Measurements from ENCODE around the gene KCNH2. TPM values are rescaled to one million over a fixed set of nuclear protein-coding genes. Genes with fewer than 3 reads are reported as not detected.

KCNH2 gene
- total RNA-seq, 1 donor from 2014 or later: under 0.01 TPM

DNA sequence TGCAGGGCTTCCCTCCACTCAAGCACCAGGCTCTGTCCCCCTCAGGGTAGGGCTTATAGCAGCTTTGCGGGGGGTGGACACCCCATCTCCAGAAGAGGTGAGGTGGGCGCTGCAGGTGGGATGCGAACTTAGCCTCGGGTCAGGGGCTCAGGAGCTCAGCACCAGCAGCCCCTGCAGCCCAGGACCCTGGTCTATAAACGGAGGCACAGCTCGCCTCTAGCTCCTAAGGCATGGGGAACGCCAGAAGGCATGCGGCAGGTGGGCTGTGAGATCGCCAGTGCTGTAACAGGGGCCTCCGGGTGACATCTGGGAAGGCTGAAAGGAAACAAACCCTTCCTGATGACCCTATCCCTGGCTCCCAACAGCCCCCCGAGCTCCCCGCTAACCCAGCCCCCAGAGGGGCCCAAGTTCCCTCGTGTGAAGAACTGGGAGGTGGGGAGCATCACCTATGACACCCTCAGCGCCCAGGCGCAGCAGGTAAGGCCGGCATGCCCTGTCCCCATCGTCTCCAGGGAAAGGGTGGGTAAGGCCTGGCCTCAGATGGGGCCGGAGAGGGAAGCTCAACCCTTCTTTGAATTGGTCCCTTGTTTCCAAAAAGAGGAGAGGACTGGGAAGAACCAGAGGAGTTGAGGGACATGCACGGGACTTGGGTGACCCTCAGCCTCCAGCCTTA, 16.9 kb upstream of the KCNH2 start:
- H3K27me3 ChIP-seq (ENCODE audit: control insufficient read depth, insufficient read depth, low read length): no peaks in the 10 kb centered on the region
- no peak overlapping the region for H3K4me3 ChIP-seq (ENCODE audit: low read depth, low read length)
- DNase-seq (ENCODE audit: low read depth) (no peak), FAIRE-seq (no peak)
- no peaks in the 10 kb centered on the region for H3K36me3 ChIP-seq (ENCODE audit: control insufficient read depth, insufficient read depth, low read length)
- TF ChIP-seq, protein P1, sequence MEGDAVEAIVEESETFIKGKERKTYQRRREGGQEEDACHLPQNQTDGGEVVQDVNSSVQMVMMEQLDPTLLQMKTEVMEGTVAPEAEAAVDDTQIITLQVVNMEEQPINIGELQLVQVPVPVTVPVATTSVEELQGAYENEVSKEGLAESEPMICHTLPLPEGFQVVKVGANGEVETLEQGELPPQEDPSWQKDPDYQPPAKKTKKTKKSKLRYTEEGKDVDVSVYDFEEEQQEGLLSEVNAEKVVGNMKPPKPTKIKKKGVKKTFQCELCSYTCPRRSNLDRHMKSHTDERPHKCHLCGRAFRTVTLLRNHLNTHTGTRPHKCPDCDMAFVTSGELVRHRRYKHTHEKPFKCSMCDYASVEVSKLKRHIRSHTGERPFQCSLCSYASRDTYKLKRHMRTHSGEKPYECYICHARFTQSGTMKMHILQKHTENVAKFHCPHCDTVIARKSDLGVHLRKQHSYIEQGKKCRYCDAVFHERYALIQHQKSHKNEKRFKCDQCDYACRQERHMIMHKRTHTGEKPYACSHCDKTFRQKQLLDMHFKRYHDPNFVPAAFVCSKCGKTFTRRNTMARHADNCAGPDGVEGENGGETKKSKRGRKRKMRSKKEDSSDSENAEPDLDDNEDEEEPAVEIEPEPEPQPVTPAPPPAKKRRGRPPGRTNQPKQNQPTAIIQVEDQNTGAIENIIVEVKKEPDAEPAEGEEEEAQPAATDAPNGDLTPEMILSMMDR (IDR thresholded peaks at IDR 0.05; ENCODE audit: insufficient read depth, low read length, severe bottlenecking): no peak

DNA sequence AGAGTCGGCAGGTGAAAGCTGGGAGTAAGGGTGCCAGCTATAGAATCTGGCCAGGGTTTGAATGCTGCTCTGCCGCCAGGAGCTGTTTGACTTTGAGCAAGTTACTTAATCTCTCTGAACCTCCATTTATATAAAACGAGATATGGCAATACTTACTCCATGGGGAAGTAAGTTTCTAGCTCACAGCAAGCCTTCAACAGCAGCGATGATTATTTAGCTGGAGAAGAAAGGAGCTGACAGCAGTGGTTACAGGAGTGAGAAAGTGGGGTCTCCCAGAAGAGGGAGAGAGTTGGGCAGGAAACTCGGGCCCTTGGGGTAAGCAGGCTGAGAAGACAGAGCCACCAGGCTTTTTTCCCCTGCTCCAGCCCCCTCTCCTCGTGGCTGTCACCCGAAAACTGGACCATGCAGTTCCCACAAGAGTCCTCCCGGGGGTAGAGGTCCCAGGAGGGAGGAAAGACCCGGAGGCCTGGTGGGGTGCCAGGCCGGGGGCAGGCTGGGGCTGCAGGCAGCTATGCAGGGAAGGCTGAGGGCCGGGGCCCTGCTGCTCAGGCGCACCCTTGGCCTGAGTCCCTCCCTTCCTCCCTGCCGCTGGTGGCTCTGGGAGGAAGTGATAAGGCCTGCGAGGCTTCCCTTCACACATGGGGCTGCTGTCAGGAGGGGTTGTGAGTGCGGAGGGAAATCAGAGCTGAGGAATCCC, 16.2 kb upstream of the KCNH2 start:
- FAIRE-seq (no peak), DNase-seq (ENCODE audit: low read depth) (no peak)
- no peaks in the 10 kb centered on the region for H3K27me3 ChIP-seq (ENCODE audit: control insufficient read depth, insufficient read depth, low read length)
- no peaks in the 10 kb centered on the region for H3K36me3 ChIP-seq (ENCODE audit: control insufficient read depth, insufficient read depth, low read length)
- TF ChIP-seq, protein P1 (IDR thresholded peaks at IDR 0.05; ENCODE audit: insufficient read depth, low read length, severe bottlenecking): no peak
- H3K4me3 ChIP-seq (ENCODE audit: low read depth, low read length): no peak overlapping the region

DNA sequence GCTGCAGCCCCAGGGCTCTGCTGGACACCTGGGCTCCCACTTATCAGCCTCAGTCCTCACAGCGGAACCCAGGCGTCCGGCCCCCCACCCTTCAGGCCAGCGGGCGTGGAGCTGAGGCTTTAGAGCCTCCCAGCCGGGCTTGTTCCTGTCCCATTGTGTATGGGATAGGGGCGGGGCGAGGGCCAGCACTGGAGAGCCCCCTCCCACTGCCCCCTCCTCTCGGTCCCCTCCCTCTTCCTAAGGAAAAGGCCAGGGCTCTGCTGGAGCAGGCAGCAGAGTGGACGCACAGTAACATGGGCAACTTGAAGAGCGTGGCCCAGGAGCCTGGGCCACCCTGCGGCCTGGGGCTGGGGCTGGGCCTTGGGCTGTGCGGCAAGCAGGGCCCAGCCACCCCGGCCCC, 15.4 kb upstream of the KCNH2 start:
- TF ChIP-seq, protein P1 (IDR thresholded peaks at IDR 0.05; ENCODE audit: insufficient read depth, low read length, severe bottlenecking): no peak
- Histone ChIP-seq H3K4me3 (ENCODE audit: low read depth, low read length) (no peak overlapping the region), H3K36me3 (ENCODE audit: control insufficient read depth, insufficient read depth, low read length) (no peaks in the 10 kb centered on the region), H3K27me3 (ENCODE audit: control insufficient read depth, insufficient read depth, low read length) (no peaks in the 10 kb centered on the region)
- FAIRE-seq: no peak
- DNase-seq (ENCODE audit: low read depth): no peak

GRCh38 chr7:150992833-150993302, 14.7 kb upstream of the KCNH2 start:
- FAIRE-seq (no peak), DNase-seq (ENCODE audit: low read depth) (peak; percentile 10)
- Histone ChIP-seq H3K36me3 (ENCODE audit: control insufficient read depth, insufficient read depth, low read length) (no peaks in the 10 kb centered on the region), H3K27me3 (ENCODE audit: control insufficient read depth, insufficient read depth, low read length) (no peaks in the 10 kb centered on the region), H3K4me3 (ENCODE audit: low read depth, low read length) (no peak overlapping the region)
- TF ChIP-seq, protein P1 (IDR thresholded peaks at IDR 0.05; ENCODE audit: insufficient read depth, low read length, severe bottlenecking): no peak

GRCh38 chr7:150992051-150992640, 14.0 kb upstream of the KCNH2 start:
- Histone ChIP-seq H3K36me3 (ENCODE audit: control insufficient read depth, insufficient read depth, low read length) (no peaks in the 10 kb centered on the region), H3K27me3 (ENCODE audit: control insufficient read depth, insufficient read depth, low read length) (no peaks in the 10 kb centered on the region), H3K4me3 (ENCODE audit: low read depth, low read length) (no peak overlapping the region)
- FAIRE-seq (no peak), DNase-seq (ENCODE audit: low read depth) (no peak)
- TF ChIP-seq, protein P1 (IDR thresholded peaks at IDR 0.05; ENCODE audit: insufficient read depth, low read length, severe bottlenecking): no peak
